K562 (cell line): ENCODE results near the gene NEU1. TPM values are rescaled to one million over a fixed set of nuclear protein-coding genes. Genes with fewer than 3 reads are reported as not detected.

Experiments used
- ATAC-seq: fragments of 200-7000 bp; cut with Tn5 transposase; 3 replicates; pipeline ENCODE4 v1.9.1; 2020; ENCODE audit warnings: moderate library complexity
- BruUV-seq: library from RNA; stranded (reverse); fragments of 400-500 nt; replicated peaks from 2 replicates; lab custom pipeline; 2021; lab: Mats Ljungman, UMichigan
- CTCF ChIA-PET: fragments of 300-600 bp; formaldehyde crosslinking; extraction: SDS; loops from one replicate; lab custom pipeline; 2021; ENCODE audit warnings: low intra/inter-chr PET ratio; lab: Yijun Ruan, JAX
- POLR2A ChIA-PET: fragments of 300-600, 350-650 bp; sonication (Branson Sonifier 250); formaldehyde crosslinking; extraction: SDS; loops from one replicate; lab custom pipeline; 2021; ENCODE audit warnings: antibody characterized with exemption, inconsistent platforms; lab: Yijun Ruan, JAX
- DNase-seq, 4 experiments: peaks; one replicate each; pipeline versions ENCODE4 v3.0.0 to v3.0.0-alpha.2; 2011 to 2018; ENCODE audit warnings: low spot score in 3 of 4, mixed read lengths in 3 of 4; ENCODE audit errors: extremely low read depth in 1 of 4
- FAIRE-seq: peaks from 2 replicates; lab custom pipeline; 2011; peaks lifted over from hg19 to GRCh38; lab: Jason Lieb, UNC
- H2AFZ ChIP-seq: 2 replicates; pipeline ENCODE4 v1.6.0; 2011; ENCODE audit warnings: low read depth, low read length, control low read depth, inconsistent platforms
- H3K27ac ChIP-seq: fragments of 200-600 bp; 3 replicates; pipeline ENCODE4 v1.8.0; 2011; ENCODE audit warnings: low read depth, mild to moderate bottlenecking, control low read depth, inconsistent platforms, low read length, moderate library complexity, mixed read lengths; ENCODE audit errors: extremely low read depth
- H3K27me3 ChIP-seq, 2 experiments: fragments of 300-600 bp in 1 of 2; 2 replicates in 1 of 2; 3 replicates in 1 of 2; pipeline versions ENCODE4 v1.6.0 to v1.8.0; 2011; ENCODE audit warnings: inconsistent platforms in 2 of 2, low read length in 2 of 2, mild to moderate bottlenecking in 1 of 2, mixed read lengths in 1 of 2, moderate library complexity in 1 of 2; ENCODE audit not compliant: control insufficient read depth in 2 of 2, insufficient read depth in 2 of 2
- H3K36me3 ChIP-seq: fragments of 300-600 bp; 3 replicates; pipeline ENCODE4 v1.8.0; 2011; ENCODE audit warnings: mild to moderate bottlenecking, low read length, inconsistent platforms; ENCODE audit not compliant: control insufficient read depth, insufficient read depth
- H3K4me1 ChIP-seq, 2 experiments: fragments of 200-600 bp in 1 of 2; replicated peaks in 1 of 2; 2 replicates in 1 of 2; 3 replicates in 1 of 2; pipeline versions ENCODE4 v1.5.1 to v1.8.0; 2011; ENCODE audit warnings: inconsistent platforms in 2 of 2, low read length in 2 of 2, mild to moderate bottlenecking in 1 of 2, mixed read lengths in 1 of 2, moderate library complexity in 1 of 2; ENCODE audit not compliant: control insufficient read depth in 2 of 2, insufficient read depth in 2 of 2
- H3K4me2 ChIP-seq: 2 replicates; pipeline ENCODE4 v1.6.1; 2011; ENCODE audit warnings: low read length, control low read depth, inconsistent platforms, mixed read lengths; ENCODE audit not compliant: insufficient read depth
- H3K4me3 ChIP-seq: fragments of 200-600 bp; sonication (generic), shearing (Covaris generic); 2 replicates; pipeline ENCODE4 v1.5.1; 2016; ENCODE audit warnings: control low read depth, inconsistent platforms
- H3K79me2 ChIP-seq: fragments of 200-600 bp; 3 replicates; pipeline ENCODE4 v1.8.0; 2011; ENCODE audit warnings: low read length, inconsistent platforms; ENCODE audit not compliant: control insufficient read depth, insufficient read depth
- H3K9ac ChIP-seq, 2 experiments: 2 replicates each; pipeline versions ENCODE4 v1.6.0 to v1.6.1; 2011; ENCODE audit warnings: low read depth in 2 of 2, low read length in 2 of 2, control low read depth in 1 of 2, inconsistent platforms in 1 of 2, mild to moderate bottlenecking in 1 of 2, mixed read lengths in 1 of 2; ENCODE audit not compliant: insufficient read depth in 1 of 2
- H3K9me1 ChIP-seq: one replicate; pipeline ENCODE4 v1.6.0; 2011; ENCODE audit warnings: inconsistent platforms, mild to moderate bottlenecking, low read length, moderate library complexity; ENCODE audit not compliant: control insufficient read depth, insufficient read depth
- H3K9me3 ChIP-seq: replicated peaks from 2 replicates; pipeline ENCODE4 v1.5.1; 2011; ENCODE audit warnings: low read depth, low read length, inconsistent platforms; ENCODE audit not compliant: control insufficient read depth, insufficient read depth
- H4K20me1 ChIP-seq: replicated peaks from 2 replicates; pipeline ENCODE4 v1.6.1; 2011; ENCODE audit warnings: low read length, inconsistent platforms, mixed read lengths; ENCODE audit not compliant: control insufficient read depth, insufficient read depth
- FOXJ2 ChIP-seq: fragments of 200-800 bp; sonication (Bioruptor generic); IDR thresholded peaks from 2 replicates; pipeline ENCODE4 v1.6.1; 2016; ENCODE audit warnings: missing genetic modification characterization, missing compliant biosample characterization
- HBP1 ChIP-seq: fragments of 450-650 bp; formaldehyde crosslinking; IDR thresholded peaks from 2 replicates; pipeline ENCODE4 v1.4.0; 2022; ENCODE audit warnings: missing genetic modification characterization
- HMG20B ChIP-seq: fragments of 250-450 bp; sonication (Bioruptor Pico); IDR thresholded peaks from 2 replicates; pipeline ENCODE4 v1.5.0; 2021; ENCODE audit warnings: mild to moderate bottlenecking
- HOXB6 ChIP-seq: fragments of 250-450 bp; sonication (Bioruptor Pico); IDR thresholded peaks from 2 replicates; pipeline ENCODE4 v1.5.1; 2022; ENCODE audit warnings: mild to moderate bottlenecking, borderline replicate concordance
- MXI1 ChIP-seq: IDR thresholded peaks from 2 replicates; pipeline ENCODE4 v1.6.1; 2011; ENCODE audit warnings: low read depth, mild to moderate bottlenecking, improper control_type of control experiment, low read length
- POLR2AphosphoS5 ChIP-seq: IDR thresholded peaks from 2 replicates; pipeline ENCODE4 v1.6.1; 2011; ENCODE audit warnings: mild to moderate bottlenecking, low read depth, low read length, moderate library complexity; ENCODE audit not compliant: control insufficient read depth, insufficient read depth
- POLR2G ChIP-seq: fragments of 200-400 bp; formaldehyde crosslinking; IDR thresholded peaks from 2 replicates; pipeline ENCODE4 v1.6.1; 2017; ENCODE audit warnings: low read depth, mild to moderate bottlenecking, antibody characterized with exemption, low read length, moderate library complexity
- PTRF ChIP-seq: fragments of 450-650 bp; IDR thresholded peaks from 2 replicates; pipeline ENCODE4 v1.6.1; 2016; ENCODE audit warnings: mild to moderate bottlenecking, missing genetic modification characterization, missing compliant biosample characterization
- PYGO2 ChIP-seq: fragments of 450-650 bp; IDR thresholded peaks from 2 replicates; pipeline ENCODE4 v1.6.1; 2016; ENCODE audit warnings: mild to moderate bottlenecking, missing genetic modification characterization, moderate library complexity, missing compliant biosample characterization
- SUPT5H ChIP-seq: fragments of 450-650 bp; IDR thresholded peaks from 2 replicates; pipeline ENCODE4 v1.6.1; 2016
- ZNF398 ChIP-seq: fragments of 250-450 bp; sonication (Bioruptor Pico); IDR thresholded peaks from 2 replicates; pipeline ENCODE4 v1.8.0; 2021; ENCODE audit warnings: moderate library complexity, mild to moderate bottlenecking, inconsistent platforms
- WGBS: fragments of 100-300 bp; shearing (Covaris generic); methylation state at CpG from one replicate; pipeline ENCODE4 v1.1.6; 2016; ENCODE audit warnings: low coverage, mixed read lengths; ENCODE audit not compliant: insufficient coverage; ENCODE audit errors: missing lambda C conversion rate; 5-methylcytosine and 5-hydroxymethylcytosine counted together
- in situ Hi-C: fragments of 300-500 bp; cut with MboI; formaldehyde crosslinking; loops from 4 replicates; pipeline ENCODE4 v1.15.0; 2018; ENCODE audit warnings: inconsistent platforms, mixed read lengths
- intact Hi-C: fragments of 100-400 bp; cut with micrococcal nuclease; formaldehyde crosslinking; loops from 2 replicates; pipeline ENCODE4 v1.14.2; 2022
- polyA plus RNA-seq, 8 experiments: library from polyadenylated mRNA; depleted of rRNA in 4 of 8; stranded (reverse) in 5 of 8; unstranded in 3 of 8; fragments of >200 nt; fragmentation: Nextera tagmentation in 2 of 8; fragmentation: Illumina TruSeq in 1 of 8; extraction: Ambion mirVana in 2 of 8; extraction: Trizol in 1 of 8; gene quantifications; 2 replicates each; pipeline versions ENCODE4 v1.2.1 to v1.2.3, GENCODE V29; 2011 to 2014; ENCODE audit warnings: inconsistent platforms in 1 of 8, missing spikeins in 1 of 8
- total RNA-seq, 7 experiments: library from RNA; depleted of rRNA in 6 of 7; stranded (reverse); fragments of >200 nt in 6 of 7; fragmentation: Illumina TruSeq in 2 of 7; extraction: Trizol in 2 of 7; gene quantifications; 2 replicates each; pipeline versions ENCODE4 v1.2.1 to v1.2.3, GENCODE V29; 2011 to 2021; ENCODE audit warnings: low replicate concordance in 1 of 7
- TF ChIP-seq, protein P1 (sequence below), 2 experiments: fragments of 200-800 bp in 1 of 2; sonication (Bioruptor generic) in 1 of 2; sonication (generic) in 1 of 2; formaldehyde crosslinking in 1 of 2; IDR thresholded peaks in 1 of 2; conservative IDR thresholded peaks in 1 of 2; 2 replicates each; pipeline versions ENCODE4 v1.5.0 to v1.6.1; 2016 to 2020; ENCODE audit warnings: missing compliant biosample characterization in 1 of 2, missing genetic modification characterization in 1 of 2, missing genetic modification reagents in 1 of 2
- TF ChIP-seq, protein P2 (sequence below): fragments of 450-650 bp; formaldehyde crosslinking; IDR thresholded peaks from 2 replicates; pipeline ENCODE4 v1.4.0; 2022; ENCODE audit warnings: mild to moderate bottlenecking, moderate library complexity

NEU1 gene
- total and polyA plus RNA-seq, 9 of the 15 experiments (the other 6 are each of a cell fraction or from before 2014, with no cell fraction given), result 14.8 to 67.8 (median 51.0) TPM

DNA sequence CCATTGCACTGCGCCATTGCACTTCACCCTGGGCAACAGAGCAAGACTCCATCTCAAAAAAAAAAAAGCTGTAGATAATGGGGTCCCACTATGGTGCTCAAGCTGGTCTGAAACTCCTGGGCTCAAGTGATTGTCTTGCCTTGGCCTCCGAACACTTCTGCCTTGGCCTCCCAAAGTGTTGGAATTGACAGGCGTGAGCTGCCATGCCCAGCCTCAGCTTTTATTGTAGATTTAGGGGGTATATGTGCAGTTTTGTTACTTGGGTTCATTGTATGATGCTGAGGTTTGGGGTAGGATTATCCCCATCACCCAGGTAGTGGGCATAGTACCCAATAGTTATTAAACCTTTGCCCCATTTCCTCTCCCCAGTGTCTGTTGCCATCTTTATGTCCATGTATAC lies 23.7 kb downstream of the NEU1 start:
- ATAC-seq (no peak), FAIRE-seq (no peak), DNase-seq (no peak)
- H4K20me1 ChIP-seq, result peaks cover 30% of the 10 kb centered on the region
- no peaks in the 10 kb centered on the region for H3K9me1 ChIP-seq
- BruUV-seq, result TSS peak; percentile 1
- peak overlapping the region; percentile 85; the same call in 1 of the 2 replicates for H3K4me3 ChIP-seq
- H3K4me2 ChIP-seq, result peak overlapping the region; percentile 94
- peaks cover 21 to 36% of the 10 kb centered on the region in 2 experiments for H3K4me1 ChIP-seq
- no peak overlapping the region for H2AFZ ChIP-seq
- H3K36me3 ChIP-seq, result peaks cover 60% of the 10 kb centered on the region
- ChIA-PET CTCF (no interaction called here), POLR2A (interaction anchor here (0.6 to 15.7 kb wide), 20 partner anchors 3 to 258 kb away, joined by 3 to 229 read pairs (median 6); partner anchors contain the start of genes ABHD16A, APOM, BAG6 and C6orf47)
- peaks cover 51% of the 10 kb centered on the region for H3K79me2 ChIP-seq
- intact Hi-C loops (no loop called here), in situ Hi-C loops (no loop called here)
- H3K9me3 ChIP-seq, result no peaks in the 10 kb centered on the region; the same call in 1 of the 2 replicates
- WGBS, result 87% methylated on average over 3 of the region's 3 CpGs
- H3K27ac ChIP-seq, result peak overlapping the region; percentile 24; the same call in 1 of the 3 replicates
- H3K27me3 ChIP-seq, result no peaks in the 10 kb centered on the region
- peak overlapping the region; percentile 21 to 74; a peak in 3 of 4 replicates for H3K9ac ChIP-seq
- peak; percentile 26; the same call in 1 of the 2 replicates for TF ChIP-seq POLR2G
- no peak for TF ChIP-seq HBP1
- TF ChIP-seq HOXB6, result no peak
- TF ChIP-seq ZNF398 (CRISPR knock-in tag), result no peak
- TF ChIP-seq, protein P1, sequence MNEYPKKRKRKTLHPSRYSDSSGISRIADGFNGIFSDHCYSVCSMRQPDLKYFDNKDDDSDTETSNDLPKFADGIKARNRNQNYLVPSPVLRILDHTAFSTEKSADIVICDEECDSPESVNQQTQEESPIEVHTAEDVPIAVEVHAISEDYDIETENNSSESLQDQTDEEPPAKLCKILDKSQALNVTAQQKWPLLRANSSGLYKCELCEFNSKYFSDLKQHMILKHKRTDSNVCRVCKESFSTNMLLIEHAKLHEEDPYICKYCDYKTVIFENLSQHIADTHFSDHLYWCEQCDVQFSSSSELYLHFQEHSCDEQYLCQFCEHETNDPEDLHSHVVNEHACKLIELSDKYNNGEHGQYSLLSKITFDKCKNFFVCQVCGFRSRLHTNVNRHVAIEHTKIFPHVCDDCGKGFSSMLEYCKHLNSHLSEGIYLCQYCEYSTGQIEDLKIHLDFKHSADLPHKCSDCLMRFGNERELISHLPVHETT (CRISPR knock-in tag; conservative IDR thresholded peaks at IDR 0.05 in 1 of 2, IDR thresholded peaks at IDR 0.05 in 1 of 2), result no peak
- TF ChIP-seq FOXJ2 (tag), result no peak
- TF ChIP-seq SUPT5H, result 0 out of 2 replicates have a peak, but pooled peaks have one; percentile 15
- TF ChIP-seq, protein P2, sequence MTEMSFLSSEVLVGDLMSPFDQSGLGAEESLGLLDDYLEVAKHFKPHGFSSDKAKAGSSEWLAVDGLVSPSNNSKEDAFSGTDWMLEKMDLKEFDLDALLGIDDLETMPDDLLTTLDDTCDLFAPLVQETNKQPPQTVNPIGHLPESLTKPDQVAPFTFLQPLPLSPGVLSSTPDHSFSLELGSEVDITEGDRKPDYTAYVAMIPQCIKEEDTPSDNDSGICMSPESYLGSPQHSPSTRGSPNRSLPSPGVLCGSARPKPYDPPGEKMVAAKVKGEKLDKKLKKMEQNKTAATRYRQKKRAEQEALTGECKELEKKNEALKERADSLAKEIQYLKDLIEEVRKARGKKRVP (CRISPR knock-in tag), result no peak
- peak; percentile 62; the same call in 1 of the 2 replicates for TF ChIP-seq POLR2AphosphoS5
- TF ChIP-seq HMG20B (CRISPR knock-in tag), result no peak
- no peak for TF ChIP-seq PYGO2
- TF ChIP-seq PTRF (tag), result no peak
- no peak for TF ChIP-seq MXI1
